ENCODE data around the gene CSPG4. TPM values are rescaled to one million over a fixed set of nuclear protein-coding genes. Genes with fewer than 3 reads are reported as not detected.

CSPG4 gene
- total and polyA plus RNA-seq, 9 of the 15 experiments (the other 6 are each of a cell fraction or from before 2014, with no cell fraction given), result under 0.01 to 0.07 (median 0.04) TPM; not detected in 5

DNA sequence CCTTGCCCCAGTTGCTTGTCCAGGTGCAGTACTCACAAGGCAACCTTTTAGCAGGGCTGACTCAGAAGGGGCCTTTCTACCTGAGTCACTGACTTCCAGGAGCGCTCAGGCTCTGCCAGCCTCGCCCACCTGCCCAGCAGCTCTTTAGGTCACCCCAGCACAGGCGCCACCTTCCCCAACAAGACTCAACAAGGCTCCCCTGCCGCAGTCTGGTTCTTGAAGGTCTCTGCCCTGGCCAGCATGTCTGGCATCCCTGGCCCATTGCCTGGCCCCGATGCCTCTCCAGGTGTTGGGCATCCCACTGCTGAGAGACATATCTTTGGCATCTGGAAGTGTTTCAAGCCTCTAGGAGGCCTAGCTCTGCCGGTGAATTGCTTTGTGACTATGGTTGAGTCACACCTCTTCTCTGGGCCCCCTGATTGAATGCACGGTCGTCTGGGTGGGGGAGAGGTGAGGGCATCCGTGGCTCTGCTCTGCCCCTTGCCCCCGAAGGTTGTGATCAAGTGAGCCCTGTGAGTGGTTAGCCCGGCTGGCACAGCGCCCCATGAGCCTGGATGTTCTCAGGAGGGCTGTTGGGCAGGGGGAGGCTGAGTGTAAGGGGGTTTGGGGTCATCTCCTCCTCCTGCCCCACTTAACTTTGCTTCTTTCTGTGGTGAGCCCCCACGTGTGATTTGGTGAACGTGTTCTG lies 43.3 kb downstream of the CSPG4 start:
- peaks cover 6% of the 10 kb centered on the region for H4K20me1 ChIP-seq (replicated peaks; ENCODE audit: control insufficient read depth, insufficient read depth, low read length)
- no peaks in the 10 kb centered on the region for H3K36me3 ChIP-seq (ENCODE audit: control insufficient read depth, insufficient read depth, low read length)
- no TSS peak for BruUV-seq (replicated peaks)
- intact Hi-C loops (cut with micrococcal nuclease) (no loop called here), in situ Hi-C loops (cut with MboI) (no loop called here)
- H3K9ac ChIP-seq (ENCODE audit: insufficient read depth in 1 of 2, low read depth in 2 of 2, low read length in 2 of 2), result peak overlapping the region in 1 of 2 experiments; percentile 83; a peak in 3 of 4 replicates
- DNase-seq (ENCODE audit: extremely low read depth in 1 of 4, low spot score in 3 of 4), result no peak
- H3K27ac ChIP-seq (ENCODE audit: extremely low read depth, low read depth, low read length), result no peak overlapping the region
- WGBS (ENCODE audit: insufficient coverage, low coverage, missing lambda C conversion rate), result 59% methylated on average over 12 of the region's 14 CpGs
- H3K79me2 ChIP-seq (ENCODE audit: control insufficient read depth, insufficient read depth, low read length), result no peaks in the 10 kb centered on the region
- FAIRE-seq, result no peak
- H3K9me1 ChIP-seq (ENCODE audit: control insufficient read depth, insufficient read depth, low read length), result peaks cover 3% of the 10 kb centered on the region
- no peak overlapping the region for H2AFZ ChIP-seq (ENCODE audit: low read depth, low read length)
- ChIA-PET CTCF (ENCODE audit: low intra/inter-chr PET ratio) (no interaction called here), POLR2A (interaction anchor here (0.6 to 1.4 kb wide), 4 partner anchors 9 to 211 kb away, joined by 3 to 14 read pairs (median 4); partner anchors contain the start of gene SNX33)
- no peak for TF ChIP-seq MYBL2 (IDR thresholded peaks at IDR 0.05; ENCODE audit: low read depth)
- TF ChIP-seq MYBL2 (CRISPR knock-in tag; IDR thresholded peaks at IDR 0.05; ENCODE audit: borderline replicate concordance), result no peak
- TF ChIP-seq MCM5 (IDR thresholded peaks at IDR 0.05; ENCODE audit: low read depth), result no peak
- no peak for TF ChIP-seq CAMTA2 (CRISPR knock-in tag; conservative IDR thresholded peaks at IDR 0.05)
- no peak for TF ChIP-seq HMGN3 (IDR thresholded peaks at IDR 0.05; ENCODE audit: borderline replicate concordance, extremely low read depth, insufficient read length, low read depth, low read length)
- no peak for TF ChIP-seq ZNF282 (CRISPR knock-in tag; IDR thresholded peaks at IDR 0.05)
- no peak for TF ChIP-seq ZNF699 (CRISPR knock-in tag; IDR thresholded peaks at IDR 0.05; ENCODE audit: insufficient replicate concordance)
- TF ChIP-seq ZNF134 (CRISPR knock-in tag; conservative IDR thresholded peaks at IDR 0.05), result no peak
- no peak for TF ChIP-seq ASH1L (IDR thresholded peaks at IDR 0.05; ENCODE audit: borderline replicate concordance, low read depth, partially characterized antibody)
- no peak for TF ChIP-seq CBX8 (IDR thresholded peaks at IDR 0.05; ENCODE audit: borderline replicate concordance, extremely low read depth, low read depth, low read length, poor library complexity, severe bottlenecking)
- TF ChIP-seq, protein P1, sequence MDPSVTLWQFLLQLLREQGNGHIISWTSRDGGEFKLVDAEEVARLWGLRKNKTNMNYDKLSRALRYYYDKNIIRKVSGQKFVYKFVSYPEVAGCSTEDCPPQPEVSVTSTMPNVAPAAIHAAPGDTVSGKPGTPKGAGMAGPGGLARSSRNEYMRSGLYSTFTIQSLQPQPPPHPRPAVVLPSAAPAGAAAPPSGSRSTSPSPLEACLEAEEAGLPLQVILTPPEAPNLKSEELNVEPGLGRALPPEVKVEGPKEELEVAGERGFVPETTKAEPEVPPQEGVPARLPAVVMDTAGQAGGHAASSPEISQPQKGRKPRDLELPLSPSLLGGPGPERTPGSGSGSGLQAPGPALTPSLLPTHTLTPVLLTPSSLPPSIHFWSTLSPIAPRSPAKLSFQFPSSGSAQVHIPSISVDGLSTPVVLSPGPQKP (CRISPR knock-in tag; IDR thresholded peaks at IDR 0.05), result no peak
- TF ChIP-seq, protein P2, sequence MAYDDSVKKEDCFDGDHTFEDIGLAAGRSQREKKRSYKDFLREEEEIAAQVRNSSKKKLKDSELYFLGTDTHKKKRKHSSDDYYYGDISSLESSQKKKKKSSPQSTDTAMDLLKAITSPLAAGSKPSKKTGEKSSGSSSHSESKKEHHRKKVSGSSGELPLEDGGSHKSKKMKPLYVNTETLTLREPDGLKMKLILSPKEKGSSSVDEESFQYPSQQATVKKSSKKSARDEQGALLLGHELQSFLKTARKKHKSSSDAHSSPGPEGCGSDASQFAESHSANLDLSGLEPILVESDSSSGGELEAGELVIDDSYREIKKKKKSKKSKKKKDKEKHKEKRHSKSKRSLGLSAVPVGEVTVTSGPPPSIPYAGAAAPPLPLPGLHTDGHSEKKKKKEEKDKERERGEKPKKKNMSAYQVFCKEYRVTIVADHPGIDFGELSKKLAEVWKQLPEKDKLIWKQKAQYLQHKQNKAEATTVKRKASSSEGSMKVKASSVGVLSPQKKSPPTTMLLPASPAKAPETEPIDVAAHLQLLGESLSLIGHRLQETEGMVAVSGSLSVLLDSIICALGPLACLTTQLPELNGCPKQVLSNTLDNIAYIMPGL (CRISPR knock-in tag; IDR thresholded peaks at IDR 0.05), result no peak
- no peaks in the 10 kb centered on the region for H3K27me3 ChIP-seq (ENCODE audit: control insufficient read depth in 2 of 2, insufficient read depth in 2 of 2, low read length in 2 of 2)
- no peak overlapping the region for H3K4me2 ChIP-seq (ENCODE audit: insufficient read depth, low read length)
- no peaks in the 10 kb centered on the region for H3K9me3 ChIP-seq (replicated peaks; ENCODE audit: control insufficient read depth, insufficient read depth, low read depth, low read length)
- H3K4me1 ChIP-seq (replicated peaks in 1 of 2; ENCODE audit: control insufficient read depth in 2 of 2, insufficient read depth in 2 of 2, low read length in 2 of 2), result peaks cover 10 to 38% of the 10 kb centered on the region in 2 experiments; a peak in 4 of 5 replicates
- no peak overlapping the region for H3K4me3 ChIP-seq
- ATAC-seq, result no peak
